ENCODE measurements around the gene SNRNP40.

DNA sequence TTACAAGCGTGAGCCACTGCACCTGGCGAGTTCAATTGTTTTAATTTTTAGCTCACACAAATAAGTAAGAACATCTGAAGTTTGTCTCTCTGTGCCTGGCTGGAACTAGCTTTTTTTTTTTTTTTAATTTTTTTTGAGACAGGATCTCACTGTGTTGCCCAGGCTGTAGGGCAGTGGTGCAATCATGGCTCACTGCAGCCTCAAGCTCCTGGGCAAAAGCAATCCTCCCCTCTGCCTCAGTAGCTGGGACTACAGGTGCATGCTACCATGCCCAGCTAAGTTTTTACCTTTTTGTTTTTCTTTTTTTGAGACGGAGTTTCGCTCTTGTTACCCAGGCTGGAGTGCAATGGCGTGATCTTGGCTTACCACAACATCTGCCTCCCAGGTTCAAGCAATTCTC lies 64.8 kb downstream of the SNRNP40 start:
- TF ChIP-seq, protein P1, sequence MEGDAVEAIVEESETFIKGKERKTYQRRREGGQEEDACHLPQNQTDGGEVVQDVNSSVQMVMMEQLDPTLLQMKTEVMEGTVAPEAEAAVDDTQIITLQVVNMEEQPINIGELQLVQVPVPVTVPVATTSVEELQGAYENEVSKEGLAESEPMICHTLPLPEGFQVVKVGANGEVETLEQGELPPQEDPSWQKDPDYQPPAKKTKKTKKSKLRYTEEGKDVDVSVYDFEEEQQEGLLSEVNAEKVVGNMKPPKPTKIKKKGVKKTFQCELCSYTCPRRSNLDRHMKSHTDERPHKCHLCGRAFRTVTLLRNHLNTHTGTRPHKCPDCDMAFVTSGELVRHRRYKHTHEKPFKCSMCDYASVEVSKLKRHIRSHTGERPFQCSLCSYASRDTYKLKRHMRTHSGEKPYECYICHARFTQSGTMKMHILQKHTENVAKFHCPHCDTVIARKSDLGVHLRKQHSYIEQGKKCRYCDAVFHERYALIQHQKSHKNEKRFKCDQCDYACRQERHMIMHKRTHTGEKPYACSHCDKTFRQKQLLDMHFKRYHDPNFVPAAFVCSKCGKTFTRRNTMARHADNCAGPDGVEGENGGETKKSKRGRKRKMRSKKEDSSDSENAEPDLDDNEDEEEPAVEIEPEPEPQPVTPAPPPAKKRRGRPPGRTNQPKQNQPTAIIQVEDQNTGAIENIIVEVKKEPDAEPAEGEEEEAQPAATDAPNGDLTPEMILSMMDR (IDR thresholded peaks at IDR 0.05) = no peak
- no peak for TF ChIP-seq ZFX (IDR thresholded peaks at IDR 0.05; ENCODE audit: borderline replicate concordance)

Measured in 22Rv1 (cell line).